Measurements from ENCODE around the gene KCNT1.

KCNT1 gene

DNA sequence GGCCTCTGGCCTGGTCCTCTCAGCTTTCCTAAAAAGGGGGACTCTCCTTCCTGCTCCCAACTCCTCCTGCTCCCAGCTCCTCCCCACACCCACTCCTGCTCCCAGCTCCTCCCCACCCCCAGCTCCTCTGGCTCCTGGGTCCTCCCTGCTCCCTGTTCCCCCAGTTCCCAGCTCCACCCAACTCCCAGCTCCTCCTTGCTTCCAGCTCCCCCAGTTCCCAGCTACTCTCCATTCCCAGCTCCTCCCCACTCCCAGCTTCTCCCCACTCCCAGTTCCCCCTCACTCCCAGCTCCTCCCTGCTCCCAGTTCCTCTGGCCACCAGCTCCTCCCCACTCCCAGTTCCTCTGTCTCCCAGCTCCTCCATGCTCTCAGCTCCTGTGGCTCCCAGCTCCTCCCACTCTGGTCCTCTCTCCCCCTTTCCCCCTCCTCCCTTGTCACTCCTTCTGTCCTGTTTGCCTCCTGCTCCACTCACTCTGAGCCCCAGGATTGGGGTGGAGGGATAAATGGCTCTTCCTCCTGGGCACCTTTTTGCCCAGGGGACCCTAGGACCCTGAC lies 75.7 kb downstream of the KCNT1 start:
- H3K27ac ChIP-seq (ENCODE audit: poor library complexity, severe bottlenecking): no peak overlapping the region
- H3K36me3 ChIP-seq (ENCODE audit: low read depth): no peaks in the 10 kb centered on the region
- no peaks in the 10 kb centered on the region for H3K9me3 ChIP-seq (ENCODE audit: severe bottlenecking)
- peaks cover 14% of the 10 kb centered on the region for H3K27me3 ChIP-seq (ENCODE audit: insufficient read depth, poor library complexity, severe bottlenecking)
- DNase-seq (ENCODE audit: low spot score) (no peak), ATAC-seq (ENCODE audit: low read depth) (no peak)
- no peak overlapping the region for H3K4me3 ChIP-seq (ENCODE audit: severe bottlenecking)
- TF ChIP-seq, protein P1, sequence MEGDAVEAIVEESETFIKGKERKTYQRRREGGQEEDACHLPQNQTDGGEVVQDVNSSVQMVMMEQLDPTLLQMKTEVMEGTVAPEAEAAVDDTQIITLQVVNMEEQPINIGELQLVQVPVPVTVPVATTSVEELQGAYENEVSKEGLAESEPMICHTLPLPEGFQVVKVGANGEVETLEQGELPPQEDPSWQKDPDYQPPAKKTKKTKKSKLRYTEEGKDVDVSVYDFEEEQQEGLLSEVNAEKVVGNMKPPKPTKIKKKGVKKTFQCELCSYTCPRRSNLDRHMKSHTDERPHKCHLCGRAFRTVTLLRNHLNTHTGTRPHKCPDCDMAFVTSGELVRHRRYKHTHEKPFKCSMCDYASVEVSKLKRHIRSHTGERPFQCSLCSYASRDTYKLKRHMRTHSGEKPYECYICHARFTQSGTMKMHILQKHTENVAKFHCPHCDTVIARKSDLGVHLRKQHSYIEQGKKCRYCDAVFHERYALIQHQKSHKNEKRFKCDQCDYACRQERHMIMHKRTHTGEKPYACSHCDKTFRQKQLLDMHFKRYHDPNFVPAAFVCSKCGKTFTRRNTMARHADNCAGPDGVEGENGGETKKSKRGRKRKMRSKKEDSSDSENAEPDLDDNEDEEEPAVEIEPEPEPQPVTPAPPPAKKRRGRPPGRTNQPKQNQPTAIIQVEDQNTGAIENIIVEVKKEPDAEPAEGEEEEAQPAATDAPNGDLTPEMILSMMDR (IDR thresholded peaks at IDR 0.05; ENCODE audit: poor library complexity, severe bottlenecking): no peak
- no peaks in the 10 kb centered on the region for H3K4me1 ChIP-seq (ENCODE audit: insufficient read depth, poor library complexity, severe bottlenecking)

DNA sequence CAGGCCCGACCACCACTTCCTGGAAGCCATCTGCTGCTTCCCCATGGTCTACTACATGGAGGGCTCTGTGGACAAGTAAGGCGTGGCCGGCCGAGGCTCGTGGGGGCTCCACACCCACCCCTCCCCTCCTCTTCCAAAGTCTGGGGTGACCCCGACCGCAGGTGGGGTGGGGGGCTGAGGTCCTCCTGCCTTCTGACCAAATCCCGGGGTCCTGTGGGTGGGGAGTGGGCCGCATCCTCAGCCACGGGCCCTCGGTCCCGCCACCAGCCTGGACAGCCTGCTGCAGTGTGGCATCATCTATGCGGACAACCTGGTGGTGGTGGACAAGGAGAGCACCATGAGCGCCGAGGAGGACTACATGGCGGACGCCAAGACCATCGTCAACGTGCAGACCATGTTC lies 76.4 kb downstream of the KCNT1 start:
- H3K36me3 ChIP-seq (ENCODE audit: low read depth): no peaks in the 10 kb centered on the region
- no peaks in the 10 kb centered on the region for H3K9me3 ChIP-seq (ENCODE audit: severe bottlenecking)
- H3K27ac ChIP-seq (ENCODE audit: poor library complexity, severe bottlenecking): no peak overlapping the region
- H3K27me3 ChIP-seq (ENCODE audit: insufficient read depth, poor library complexity, severe bottlenecking): peaks cover 16% of the 10 kb centered on the region
- no peaks in the 10 kb centered on the region for H3K4me1 ChIP-seq (ENCODE audit: insufficient read depth, poor library complexity, severe bottlenecking)
- no peak for DNase-seq (ENCODE audit: low spot score)
- no peak for ATAC-seq (ENCODE audit: low read depth)
- no peak overlapping the region for H3K4me3 ChIP-seq (ENCODE audit: severe bottlenecking)
- TF ChIP-seq, protein P1 (IDR thresholded peaks at IDR 0.05; ENCODE audit: poor library complexity, severe bottlenecking): no peak

DNA sequence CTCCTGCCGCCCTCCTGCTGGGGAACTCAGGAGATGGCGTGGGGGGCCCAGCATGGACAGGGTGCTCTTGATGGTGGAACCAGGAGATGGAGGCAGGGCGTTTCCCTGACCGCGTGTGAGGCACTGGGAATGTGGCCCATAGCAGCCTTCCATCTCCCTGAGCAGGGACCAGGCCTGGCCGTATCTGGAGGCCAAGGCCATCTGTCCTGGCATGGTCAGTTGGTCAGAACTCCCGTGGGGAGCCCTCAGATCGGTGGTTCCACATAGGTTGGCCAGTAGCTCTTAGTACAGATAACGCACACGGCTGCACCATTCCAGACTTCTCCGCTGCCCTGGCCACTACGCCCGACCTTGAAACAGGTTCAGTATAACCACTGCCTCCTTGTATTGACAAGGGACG lies 77.6 kb downstream of the KCNT1 start:
- H3K4me1 ChIP-seq (ENCODE audit: insufficient read depth, poor library complexity, severe bottlenecking): no peaks in the 10 kb centered on the region
- ATAC-seq (ENCODE audit: low read depth) (no peak), DNase-seq (ENCODE audit: low spot score) (no peak)
- H3K36me3 ChIP-seq (ENCODE audit: low read depth): no peaks in the 10 kb centered on the region
- no peak overlapping the region for H3K27ac ChIP-seq (ENCODE audit: poor library complexity, severe bottlenecking)
- TF ChIP-seq, protein P1 (IDR thresholded peaks at IDR 0.05; ENCODE audit: poor library complexity, severe bottlenecking): no peak
- H3K4me3 ChIP-seq (ENCODE audit: severe bottlenecking): no peak overlapping the region
- no peaks in the 10 kb centered on the region for H3K9me3 ChIP-seq (ENCODE audit: severe bottlenecking)
- H3K27me3 ChIP-seq (ENCODE audit: insufficient read depth, poor library complexity, severe bottlenecking): peaks cover 16% of the 10 kb centered on the region

DNA sequence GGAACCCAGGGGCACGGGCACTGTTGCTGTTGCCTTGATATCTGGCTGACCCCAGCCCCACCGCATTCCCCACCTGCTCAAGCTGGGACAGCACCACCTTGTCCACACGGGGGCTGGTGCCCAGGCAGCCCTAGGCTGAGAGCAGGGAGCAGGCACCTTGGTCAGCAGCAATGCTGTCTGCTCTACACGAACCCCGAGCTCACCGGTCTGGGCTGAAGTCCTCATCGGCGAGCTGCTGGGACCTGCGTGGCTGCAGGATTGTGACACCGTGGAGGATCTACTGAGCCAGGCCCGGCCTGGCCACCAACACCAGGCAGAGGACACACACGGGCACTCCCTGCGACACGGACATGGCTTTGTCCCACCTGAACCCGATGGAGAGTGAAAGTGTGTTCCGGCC lies 78.1 kb downstream of the KCNT1 start:
- Histone ChIP-seq H3K9me3 (ENCODE audit: severe bottlenecking) (no peaks in the 10 kb centered on the region), H3K27me3 (ENCODE audit: insufficient read depth, poor library complexity, severe bottlenecking) (peaks cover 16% of the 10 kb centered on the region), H3K4me3 (ENCODE audit: severe bottlenecking) (no peak overlapping the region), H3K27ac (ENCODE audit: poor library complexity, severe bottlenecking) (no peak overlapping the region), H3K36me3 (ENCODE audit: low read depth) (no peaks in the 10 kb centered on the region), H3K4me1 (ENCODE audit: insufficient read depth, poor library complexity, severe bottlenecking) (no peaks in the 10 kb centered on the region)
- no peak for ATAC-seq (ENCODE audit: low read depth)
- no peak for DNase-seq (ENCODE audit: low spot score)
- TF ChIP-seq, protein P1 (IDR thresholded peaks at IDR 0.05; ENCODE audit: poor library complexity, severe bottlenecking): no peak

DNA sequence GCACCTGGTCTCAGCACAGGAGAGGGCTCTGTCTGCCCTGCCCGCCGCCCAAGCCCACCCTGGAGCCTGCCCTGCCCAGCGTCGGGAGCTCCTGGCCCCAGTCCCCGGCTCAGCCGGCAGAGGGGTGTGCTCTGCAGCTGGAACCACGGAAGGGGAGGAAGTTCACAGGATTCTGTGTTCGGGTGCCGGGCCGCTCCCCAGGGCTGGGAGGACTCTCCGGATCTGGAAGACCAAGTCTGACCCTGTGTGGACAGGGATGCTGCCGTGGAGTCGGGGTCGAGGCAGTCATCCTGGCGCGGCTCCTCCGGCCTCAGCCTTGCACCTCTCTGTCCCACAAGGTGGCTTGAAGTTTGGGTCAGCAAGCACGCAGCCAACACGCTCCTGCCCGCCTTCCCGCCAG lies 78.6 kb downstream of the KCNT1 start:
- Histone ChIP-seq H3K27ac (ENCODE audit: poor library complexity, severe bottlenecking) (no peak overlapping the region), H3K4me1 (ENCODE audit: insufficient read depth, poor library complexity, severe bottlenecking) (no peaks in the 10 kb centered on the region), H3K36me3 (ENCODE audit: low read depth) (no peaks in the 10 kb centered on the region), H3K9me3 (ENCODE audit: severe bottlenecking) (no peaks in the 10 kb centered on the region), H3K4me3 (ENCODE audit: severe bottlenecking) (no peak overlapping the region), H3K27me3 (ENCODE audit: insufficient read depth, poor library complexity, severe bottlenecking) (peaks cover 16% of the 10 kb centered on the region)
- ATAC-seq (ENCODE audit: low read depth) (no peak), DNase-seq (ENCODE audit: low spot score) (no peak)
- TF ChIP-seq, protein P1 (IDR thresholded peaks at IDR 0.05; ENCODE audit: poor library complexity, severe bottlenecking): no peak
